BE2C (cell line): ENCODE measurements around the gene RIMBP2.

ENCODE experiments used
- DNase-seq: peaks from one replicate; pipeline ENCODE4 v3.0.0-alpha.2; 2020
- H3K27me3 ChIP-seq: fragments of 250-450 bp; sonication (Bioruptor Pico); 2 replicates; pipeline ENCODE4 v1.5.1; 2020; ENCODE audit warnings: mild to moderate bottlenecking
- H3K36me3 ChIP-seq: fragments of 250-450 bp; sonication (Bioruptor Pico); 2 replicates; pipeline ENCODE4 v1.5.1; 2020; ENCODE audit warnings: mild to moderate bottlenecking
- H3K4me1 ChIP-seq: fragments of 250-450 bp; sonication (Bioruptor Pico); 2 replicates; pipeline ENCODE4 v1.5.1; 2020
- H3K4me3 ChIP-seq: 2 replicates; pipeline ENCODE4 v1.5.1; 2011; ENCODE audit warnings: low read depth, low read length
- H3K9me3 ChIP-seq: fragments of 250-450 bp; sonication (Bioruptor Pico); 2 replicates; pipeline ENCODE4 v1.5.1; 2020
- TF ChIP-seq, protein P1 (sequence below): IDR thresholded peaks from 2 replicates; pipeline ENCODE4 v1.5.1; 2012; ENCODE audit warnings: mild to moderate bottlenecking, low read depth, low read length

Gene RIMBP2

DNA sequence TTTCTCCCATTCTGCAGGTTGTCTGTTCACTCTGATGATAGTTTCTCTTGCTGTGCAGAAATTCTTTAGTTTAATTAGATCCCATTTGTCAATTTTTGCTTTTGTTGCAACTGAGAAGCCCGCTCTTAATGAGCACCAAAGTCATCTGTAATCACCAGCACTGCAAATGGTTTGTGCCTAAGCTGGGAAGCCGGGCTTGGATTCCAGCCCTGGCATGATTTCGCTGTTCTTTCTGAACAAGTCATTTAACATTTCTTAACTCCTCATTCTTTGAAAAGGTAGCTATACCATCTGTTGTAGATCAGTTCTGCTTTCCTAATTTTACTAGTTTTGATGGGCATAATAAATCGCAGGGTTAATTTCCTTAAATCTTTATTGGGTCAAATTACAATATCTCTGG, 346.3 kb downstream of the RIMBP2 start:
- no peaks in the 10 kb centered on the region for H3K36me3 ChIP-seq
- peaks cover 34% of the 10 kb centered on the region for H3K27me3 ChIP-seq
- H3K9me3 ChIP-seq = 0 out of 2 replicates have a peak, but pooled peaks cover 3% of the 10 kb centered on the region
- no peak for DNase-seq
- no peak overlapping the region for H3K4me3 ChIP-seq
- no peaks in the 10 kb centered on the region for H3K4me1 ChIP-seq
- TF ChIP-seq, protein P1, sequence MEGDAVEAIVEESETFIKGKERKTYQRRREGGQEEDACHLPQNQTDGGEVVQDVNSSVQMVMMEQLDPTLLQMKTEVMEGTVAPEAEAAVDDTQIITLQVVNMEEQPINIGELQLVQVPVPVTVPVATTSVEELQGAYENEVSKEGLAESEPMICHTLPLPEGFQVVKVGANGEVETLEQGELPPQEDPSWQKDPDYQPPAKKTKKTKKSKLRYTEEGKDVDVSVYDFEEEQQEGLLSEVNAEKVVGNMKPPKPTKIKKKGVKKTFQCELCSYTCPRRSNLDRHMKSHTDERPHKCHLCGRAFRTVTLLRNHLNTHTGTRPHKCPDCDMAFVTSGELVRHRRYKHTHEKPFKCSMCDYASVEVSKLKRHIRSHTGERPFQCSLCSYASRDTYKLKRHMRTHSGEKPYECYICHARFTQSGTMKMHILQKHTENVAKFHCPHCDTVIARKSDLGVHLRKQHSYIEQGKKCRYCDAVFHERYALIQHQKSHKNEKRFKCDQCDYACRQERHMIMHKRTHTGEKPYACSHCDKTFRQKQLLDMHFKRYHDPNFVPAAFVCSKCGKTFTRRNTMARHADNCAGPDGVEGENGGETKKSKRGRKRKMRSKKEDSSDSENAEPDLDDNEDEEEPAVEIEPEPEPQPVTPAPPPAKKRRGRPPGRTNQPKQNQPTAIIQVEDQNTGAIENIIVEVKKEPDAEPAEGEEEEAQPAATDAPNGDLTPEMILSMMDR = no peak

DNA sequence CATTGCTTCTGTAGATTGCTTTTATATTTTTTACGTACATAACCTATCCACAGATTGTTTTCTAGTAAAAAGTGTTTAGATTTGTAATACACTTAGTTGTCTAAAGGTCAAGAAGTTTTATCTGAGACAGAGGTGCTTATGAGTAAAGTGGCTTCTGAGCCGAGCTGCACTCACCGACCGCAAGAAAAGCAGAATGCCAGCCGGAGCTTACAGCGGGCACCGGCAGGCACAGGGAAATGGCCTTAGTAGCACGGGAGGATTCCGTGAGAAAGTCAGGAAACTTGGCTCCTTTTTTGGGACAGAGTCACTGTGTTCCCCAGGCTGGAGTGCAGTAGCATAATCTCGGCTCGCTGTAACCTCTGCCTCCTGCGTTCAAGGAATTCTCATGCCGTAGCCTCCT, 348.6 kb downstream of the RIMBP2 start:
- TF ChIP-seq, protein P1 = no peak
- DNase-seq = no peak
- no peaks in the 10 kb centered on the region for H3K36me3 ChIP-seq

DNA sequence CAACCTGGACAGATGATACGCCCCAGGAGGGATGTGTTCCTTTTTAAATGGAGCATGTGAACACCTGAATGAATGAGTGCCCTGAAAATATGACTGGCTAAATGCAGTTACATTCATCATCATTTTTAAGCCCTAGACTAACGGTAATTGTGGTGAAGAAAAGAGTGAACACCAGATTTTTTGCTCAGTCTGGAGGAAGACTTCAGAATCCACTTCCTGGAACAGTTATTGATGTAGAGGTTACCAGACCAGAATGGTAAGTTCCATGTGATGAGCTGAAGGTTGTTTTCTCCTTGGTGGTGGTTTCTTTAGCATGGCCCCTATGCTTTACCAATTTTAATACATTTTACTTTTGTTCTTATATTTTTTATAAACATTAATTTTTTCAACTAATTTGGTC, 349.1 kb downstream of the RIMBP2 start:
- TF ChIP-seq, protein P1 = no peak
- no peaks in the 10 kb centered on the region for H3K4me1 ChIP-seq
- 0 out of 2 replicates have a peak, but pooled peaks cover 3% of the 10 kb centered on the region for H3K9me3 ChIP-seq
- no peaks in the 10 kb centered on the region for H3K36me3 ChIP-seq
- H3K4me3 ChIP-seq = no peak overlapping the region
- peaks cover 25% of the 10 kb centered on the region for H3K27me3 ChIP-seq
- no peak for DNase-seq

More for the DNA sequence above, 348.6 kb downstream of the RIMBP2 start:
- H3K27me3 ChIP-seq = peaks cover 24% of the 10 kb centered on the region
- H3K4me3 ChIP-seq = no peak overlapping the region
- 0 out of 2 replicates have a peak, but pooled peaks cover 3% of the 10 kb centered on the region for H3K9me3 ChIP-seq
- no peaks in the 10 kb centered on the region for H3K4me1 ChIP-seq

DNA sequence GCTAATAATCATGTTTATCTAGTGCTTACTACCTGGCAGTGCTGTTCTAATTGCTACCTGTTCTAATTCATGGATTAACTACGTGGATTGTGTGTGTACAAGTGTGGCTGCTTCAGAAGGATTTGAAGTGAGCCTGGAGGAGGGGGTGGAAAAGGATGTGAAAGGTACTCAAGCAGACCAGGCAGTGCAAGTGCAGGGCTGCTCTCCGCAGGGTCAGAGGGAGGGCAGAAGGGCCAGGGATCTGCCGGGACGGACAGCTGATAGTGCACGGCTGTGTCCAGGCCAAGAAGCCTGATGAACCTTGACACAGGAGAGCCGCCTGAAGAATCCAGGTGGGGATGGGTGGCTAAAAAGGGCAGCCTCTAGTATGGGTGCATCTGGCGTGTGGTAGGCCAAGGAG, 349.9 kb downstream of the RIMBP2 start:
- Histone ChIP-seq H3K4me3 (no peak overlapping the region), H3K4me1 (no peaks in the 10 kb centered on the region), H3K27me3 (peaks cover 26% of the 10 kb centered on the region), H3K36me3 (no peaks in the 10 kb centered on the region), H3K9me3 (0 out of 2 replicates have a peak, but pooled peaks cover 2% of the 10 kb centered on the region)
- TF ChIP-seq, protein P1 = no peak
- DNase-seq = no peak

DNA sequence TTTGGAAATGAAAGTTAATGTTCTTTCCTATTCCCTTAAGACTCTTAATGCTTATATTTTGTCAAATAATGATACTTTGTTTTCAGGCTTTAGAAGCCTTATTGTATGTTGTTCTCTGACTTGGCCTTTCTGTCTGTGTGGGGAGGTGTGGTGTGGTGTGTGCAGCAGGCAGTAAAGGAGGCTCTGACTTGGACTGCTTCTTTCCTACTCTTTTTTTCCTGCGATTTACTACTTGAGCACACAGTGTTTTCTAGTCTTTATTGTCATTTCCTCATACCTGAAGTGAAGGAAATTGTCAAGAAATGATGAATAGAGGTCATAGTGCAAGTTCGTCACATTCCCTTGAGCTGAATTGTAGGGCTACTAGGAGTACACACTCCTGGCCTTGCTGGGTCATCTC, 351.5 kb downstream of the RIMBP2 start:
- TF ChIP-seq, protein P1 = no peak
- Histone ChIP-seq H3K4me1 (no peaks in the 10 kb centered on the region), H3K9me3 (no peaks in the 10 kb centered on the region), H3K27me3 (peaks cover 32% of the 10 kb centered on the region), H3K4me3 (no peak overlapping the region), H3K36me3 (no peaks in the 10 kb centered on the region)
- no peak for DNase-seq

DNA sequence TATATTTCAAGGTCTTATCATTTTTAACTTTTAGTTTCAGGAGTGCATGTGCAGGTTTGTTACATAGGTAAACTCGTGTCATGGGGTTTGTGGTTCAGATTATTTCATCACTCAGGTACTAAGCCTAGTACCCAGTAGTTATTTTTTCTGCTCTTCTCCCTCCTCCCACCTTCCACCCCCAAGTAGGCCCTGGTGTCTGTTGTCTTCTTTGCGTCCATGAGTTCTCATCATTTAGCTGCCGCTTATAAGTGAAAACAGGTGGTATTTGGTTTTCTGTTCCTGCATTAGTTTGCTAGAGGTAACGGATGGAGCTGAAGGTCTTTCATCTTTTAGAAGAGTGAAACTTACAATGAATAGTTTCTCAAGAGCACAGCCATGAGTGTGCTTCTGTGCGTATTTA, 354.0 kb downstream of the RIMBP2 start:
- Histone ChIP-seq H3K4me3 (no peak overlapping the region), H3K9me3 (no peaks in the 10 kb centered on the region), H3K36me3 (no peaks in the 10 kb centered on the region), H3K27me3 (peaks cover 57% of the 10 kb centered on the region), H3K4me1 (no peaks in the 10 kb centered on the region)
- TF ChIP-seq, protein P1 = no peak
- DNase-seq = no peak
